NCI-H82 treated with DMSO at 0.1 percent for 48 hours (cell line): ENCODE measurements around the gene HCRTR2.
"Not testable (repeated sequence)": the region's sequence is repeated elsewhere in the genome, so short reads cannot be mapped to it uniquely, and the experiment has no call there.

ENCODE experiments used
- DNase-seq: peaks from one replicate; lab custom pipeline; 2025; ENCODE audit not compliant: unreplicated experiment; lab: John Stamatoyannopoulos, UW

The HCRTR2 gene

GRCh38 chr6:55212156-55212555, 37.8 kb downstream of the HCRTR2 start:
- no peak for DNase-seq

DNA sequence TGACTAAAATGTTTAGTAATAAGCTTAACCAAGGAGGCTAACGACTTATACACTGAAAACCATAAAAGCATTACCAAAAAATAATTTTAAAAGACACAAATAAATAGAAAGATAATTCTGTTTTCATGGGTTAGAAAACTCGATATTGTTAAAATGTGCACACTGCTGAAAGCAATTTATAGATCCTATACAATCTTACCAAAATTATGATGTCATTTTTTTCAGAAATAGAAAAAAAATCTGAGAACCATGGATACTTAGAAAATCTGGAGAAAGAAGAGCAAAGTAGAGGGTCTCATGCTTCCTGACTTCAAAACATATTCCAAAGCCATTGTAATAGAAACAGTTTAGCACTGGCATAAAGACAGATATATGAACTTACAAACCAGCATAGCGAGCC, 46.6 kb downstream of the HCRTR2 start:
- no peak for DNase-seq

DNA sequence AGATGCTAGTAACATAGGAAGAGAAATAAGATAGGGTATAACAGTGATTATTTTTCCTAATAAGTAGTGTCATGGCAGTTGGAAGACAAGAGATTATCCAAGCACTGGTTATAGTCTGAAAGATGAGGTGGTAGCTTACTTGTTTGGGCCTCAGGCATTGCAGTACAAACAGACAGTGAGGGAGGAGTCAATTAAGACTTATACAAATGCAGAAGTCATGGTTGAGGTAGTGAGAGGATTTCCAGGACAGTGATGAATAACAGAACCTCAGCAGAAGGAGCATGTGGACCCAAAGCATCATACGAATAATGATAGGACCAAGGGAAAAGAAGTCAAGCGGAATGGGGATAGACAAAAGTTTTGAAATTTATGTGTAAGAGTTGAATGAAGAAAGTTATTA, 53.5 kb downstream of the HCRTR2 start:
- no peak for DNase-seq

- DNase-seq: no peak
These were observed 64.8 kb downstream of the HCRTR2 start for GRCh38 chr6:55239099-55239498.

DNA sequence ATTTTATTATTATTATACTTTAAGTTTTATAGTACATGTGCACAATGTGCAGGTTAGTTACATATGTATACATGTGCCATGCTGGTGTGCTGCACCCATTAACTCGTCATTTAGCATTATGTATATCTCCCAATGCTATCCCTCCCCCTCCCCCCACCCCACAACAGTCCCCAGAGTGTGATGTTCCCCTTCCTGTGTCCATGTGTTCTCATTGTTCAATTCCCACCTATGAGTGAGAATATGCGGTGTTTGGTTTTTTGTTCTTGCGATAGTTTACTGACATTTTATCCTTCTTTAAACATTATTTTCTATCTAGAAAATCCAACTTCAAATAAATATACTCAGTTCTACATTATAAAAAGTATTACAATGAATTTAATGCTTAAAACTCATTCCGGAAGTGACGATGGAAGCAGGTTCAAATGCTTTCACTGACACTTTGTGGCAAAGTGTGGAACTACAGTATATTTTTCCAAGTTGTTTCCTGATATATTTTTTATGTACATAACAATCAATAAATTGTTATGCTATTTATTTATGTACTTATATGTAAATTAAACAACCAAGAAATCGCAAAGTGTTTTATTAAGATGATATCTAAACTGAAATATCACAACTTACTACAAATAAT, 66.8 kb downstream of the HCRTR2 start:
- DNase-seq: not testable (repeated sequence)

DNA sequence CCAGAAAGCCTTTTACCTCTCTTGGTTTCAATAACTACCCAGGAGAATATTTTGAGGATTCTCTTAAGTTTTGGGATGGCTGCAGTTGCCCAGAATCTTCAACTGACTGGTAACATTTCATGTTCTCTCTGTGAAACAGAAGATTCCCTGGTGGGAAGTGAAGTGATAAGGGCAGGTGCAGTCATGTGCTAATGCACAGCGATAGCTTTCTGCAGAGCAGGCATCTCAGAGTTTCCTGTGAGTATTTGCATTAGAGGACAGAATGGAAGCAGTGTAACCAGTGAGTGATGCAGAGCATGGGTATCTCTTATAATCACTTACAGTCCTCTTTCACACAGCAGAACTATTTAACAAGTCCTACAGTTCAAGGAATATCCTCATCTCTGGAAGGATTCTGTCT, 76.1 kb downstream of the HCRTR2 start:
- no peak for DNase-seq

DNA sequence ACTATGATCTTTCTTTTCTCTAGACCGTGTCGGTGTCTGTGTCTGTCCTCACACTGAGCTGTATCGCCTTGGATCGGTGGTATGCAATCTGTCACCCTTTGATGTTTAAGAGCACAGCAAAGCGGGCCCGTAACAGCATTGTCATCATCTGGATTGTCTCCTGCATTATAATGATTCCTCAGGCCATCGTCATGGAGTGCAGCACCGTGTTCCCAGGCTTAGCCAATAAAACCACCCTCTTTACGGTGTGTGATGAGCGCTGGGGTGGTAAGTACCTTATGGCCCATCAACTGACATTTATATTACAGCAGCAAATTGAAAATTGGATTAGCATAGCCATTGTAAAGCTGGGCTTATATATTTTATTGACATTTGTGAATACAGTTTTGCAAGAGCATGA, 80.8 kb downstream of the HCRTR2 start:
- peak; percentile 95 for DNase-seq

- no peak for DNase-seq
These were observed 85.9 kb downstream of the HCRTR2 start for GRCh38 chr6:55260181-55260580.

- no peak for DNase-seq
These were observed 91.2 kb downstream of the HCRTR2 start for GRCh38 chr6:55265409-55266114.

GRCh38 chr6:55266896-55267295, 92.6 kb downstream of the HCRTR2 start:
- no peak for DNase-seq

- peak; percentile 48 for DNase-seq
These were observed 102.6 kb downstream of the HCRTR2 start for GRCh38 chr6:55276745-55277530.

- no peak for DNase-seq
These were observed 103.3 kb downstream of the HCRTR2 start for GRCh38 chr6:55277646-55278045.

DNA sequence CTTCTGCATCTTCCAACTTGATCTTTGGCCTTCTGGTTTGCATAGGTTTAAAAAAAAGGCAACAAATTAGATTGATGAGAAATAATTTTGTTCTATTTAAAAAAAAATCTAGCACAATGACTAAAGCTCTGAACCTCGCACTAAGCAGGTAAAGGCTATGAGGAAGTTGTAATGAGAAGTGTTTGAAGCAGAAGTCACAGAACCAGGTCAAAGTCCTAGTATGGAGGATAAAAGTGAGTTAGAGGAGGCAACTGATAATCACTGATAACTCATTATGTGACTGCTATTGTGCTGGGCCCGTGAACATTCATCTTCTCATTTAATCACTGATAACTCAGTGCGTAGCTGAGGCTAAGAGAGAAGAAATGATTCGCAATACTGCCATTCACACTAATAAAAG, 106.9 kb downstream of the HCRTR2 start:
- DNase-seq: no peak

- no peak for DNase-seq
These were observed 107.8 kb downstream of the HCRTR2 start for GRCh38 chr6:55282115-55282514.

GRCh38 chr6:55286824-55287223, 112.5 kb downstream of the HCRTR2 start:
- DNase-seq: no peak

- no peak for DNase-seq
These were observed 116.4 kb downstream of the HCRTR2 start for GRCh38 chr6:55290736-55291135.

DNA sequence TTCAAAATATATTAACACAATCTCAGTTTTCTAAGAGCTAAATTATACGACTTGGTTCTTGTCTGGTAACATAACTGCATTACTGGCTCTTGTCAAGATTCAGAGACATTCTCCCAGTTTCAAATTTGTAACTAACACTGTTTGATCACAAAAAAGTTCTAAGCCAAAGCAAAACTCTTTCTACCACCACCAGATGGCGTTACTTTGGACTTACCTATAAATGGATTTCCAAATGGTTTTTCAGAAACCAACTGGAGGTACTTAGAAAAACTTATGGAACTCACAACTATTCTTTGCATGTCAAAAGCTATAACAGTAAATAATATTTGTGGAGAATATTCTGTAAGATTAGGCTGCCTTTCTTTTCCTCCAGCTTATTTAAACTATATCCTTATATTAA, 118.8 kb downstream of the HCRTR2 start:
- no peak for DNase-seq

GRCh38 chr6:55297214-55297613, 122.9 kb downstream of the HCRTR2 start:
- not testable (repeated sequence) for DNase-seq

DNA sequence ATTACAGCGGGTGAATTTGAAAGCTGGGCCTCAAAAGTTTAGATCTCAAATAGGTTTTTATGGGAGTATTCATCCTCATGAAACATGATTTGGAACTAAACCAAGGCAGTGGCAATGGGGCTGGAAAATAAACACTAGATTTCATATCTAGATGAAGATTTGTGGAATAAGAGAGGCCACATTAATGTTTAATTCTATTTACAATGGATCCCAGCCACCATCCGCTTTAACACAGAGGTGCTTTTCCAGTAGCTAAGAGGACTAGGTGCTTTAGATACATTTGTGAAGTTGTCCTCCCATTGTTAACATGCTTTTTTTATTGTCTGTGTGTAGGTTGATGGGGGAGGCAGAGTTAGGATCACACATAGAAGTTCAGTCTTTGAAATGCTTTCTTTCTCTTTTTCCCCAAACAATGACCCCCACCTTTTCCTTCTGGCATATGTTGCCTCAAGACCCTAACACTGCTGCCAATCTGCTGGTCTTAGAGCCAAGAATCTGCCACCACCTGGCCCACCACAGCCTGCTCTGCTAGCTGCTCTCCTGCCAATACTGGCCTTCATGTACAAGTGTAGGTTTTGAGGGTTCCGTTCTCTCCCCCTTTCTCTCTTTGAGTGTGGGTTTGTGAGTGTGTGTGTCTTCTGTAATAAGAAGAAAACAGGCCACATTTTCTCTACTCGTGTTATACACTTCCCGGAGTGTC, 125.1 kb downstream of the HCRTR2 start:
- DNase-seq: no peak

GRCh38 chr6:55304747-55305146, 130.4 kb downstream of the HCRTR2 start:
- DNase-seq: no peak

DNA sequence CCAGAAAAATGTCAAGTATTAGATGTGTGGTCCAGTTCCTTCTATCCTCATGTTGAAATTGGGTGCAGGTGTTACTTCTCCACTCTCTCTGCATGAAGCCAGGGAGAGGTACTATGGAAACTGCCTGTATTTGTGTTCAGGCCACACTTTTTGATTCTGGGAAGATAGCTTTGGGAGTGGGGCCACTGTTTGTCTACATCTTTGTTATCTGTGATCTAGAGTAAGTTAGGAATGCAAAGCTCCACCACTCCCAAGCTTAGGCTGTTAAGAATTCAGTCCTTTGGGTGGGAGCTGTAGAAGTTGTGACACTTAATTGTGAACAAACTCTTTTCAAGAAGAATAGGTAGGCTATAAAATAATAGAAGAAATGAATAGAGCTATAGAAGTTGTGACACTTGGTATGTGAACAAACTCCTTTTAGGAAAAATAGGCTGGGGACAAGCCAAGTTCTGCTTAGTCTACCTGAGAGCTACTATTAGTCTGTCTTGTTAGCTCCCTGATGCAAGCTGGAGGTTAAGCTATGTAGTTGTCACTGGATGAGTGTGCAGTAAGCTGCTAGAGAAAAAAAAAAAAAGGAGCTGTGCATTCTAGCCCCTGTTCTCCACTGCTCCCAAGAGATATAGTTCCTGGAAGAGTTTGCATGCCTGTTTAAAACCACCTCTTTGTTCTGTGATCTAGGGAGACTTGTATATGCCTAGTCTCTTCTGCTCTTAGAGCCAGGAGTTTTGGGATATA, 145.8 kb downstream of the HCRTR2 start:
- no peak for DNase-seq
